HEK293 (cell line): Measurements from ENCODE around the gene TOMM7.

ENCODE experiments used
- CTCF ChIA-PET: fragments of 350-600 bp; formaldehyde crosslinking; extraction: SDS; loops from one replicate; lab custom pipeline; 2021; ENCODE audit warnings: antibody characterized with exemption; lab: Yijun Ruan, JAX
- POLR2A ChIA-PET: fragments of 300-600 bp; formaldehyde crosslinking; extraction: SDS; loops from one replicate; lab custom pipeline; 2020; ENCODE audit warnings: antibody characterized with exemption, inconsistent platforms; lab: Yijun Ruan, JAX
- H3K27ac ChIP-seq: fragments of 200-500 bp; sonication (Bioruptor generic); 2 replicates; pipeline ENCODE4 v1.5.1; 2014; ENCODE audit warnings: low read depth, low read length, control low read depth, inconsistent platforms; ENCODE audit errors: extremely low read depth
- H3K36me3 ChIP-seq, 2 experiments: fragments of 200-500 bp in 1 of 2; sonication (Bioruptor generic) in 1 of 2; 1 replicate in 1 of 2; 2 replicates in 1 of 2; pipeline ENCODE4 v1.5.1; 2014 to 2017; ENCODE audit warnings: inconsistent platforms in 2 of 2, low read length in 2 of 2; ENCODE audit not compliant: control insufficient read depth in 2 of 2, insufficient read depth in 1 of 2
- H3K4me1 ChIP-seq: fragments of 200-500 bp; sonication (Bioruptor generic); 2 replicates; pipeline ENCODE4 v1.5.1; 2014; ENCODE audit warnings: mild to moderate bottlenecking, low read length, inconsistent platforms; ENCODE audit not compliant: control insufficient read depth, insufficient read depth
- H3K4me3 ChIP-seq: 2 replicates; pipeline ENCODE4 v1.5.1; 2011; ENCODE audit warnings: low read depth, mild to moderate bottlenecking, control low read depth, low read length, moderate library complexity
- H3K9me3 ChIP-seq: fragments of 200-500 bp; sonication (Bioruptor generic); 2 replicates; pipeline ENCODE4 v1.5.1; 2014; ENCODE audit warnings: low read depth, low read length, inconsistent platforms; ENCODE audit not compliant: control insufficient read depth, insufficient read depth
- MEIS1 ChIP-seq: sonication (generic); formaldehyde crosslinking; IDR thresholded peaks from 2 replicates; pipeline ENCODE4 v1.8.1; 2022; ENCODE audit warnings: missing genetic modification reagents, mild to moderate bottlenecking, borderline replicate concordance
- PRDM1 ChIP-seq: fragments of 450-650 bp; formaldehyde crosslinking; IDR thresholded peaks from 2 replicates; pipeline ENCODE4; 2016; ENCODE audit warnings: missing biosample characterization, missing genetic modification characterization
- RBAK ChIP-seq: fragments of 450-650 bp; formaldehyde crosslinking; IDR thresholded peaks from 2 replicates; pipeline ENCODE4 v1.5.1; 2016; ENCODE audit warnings: missing biosample characterization, missing genetic modification characterization
- TRIM28 ChIP-seq: IDR thresholded peaks from 2 replicates; pipeline ENCODE4 v1.6.1; 2011; ENCODE audit warnings: low read length, control low read depth, borderline replicate concordance
- ZBTB21 ChIP-seq: fragments of 450-650 bp; formaldehyde crosslinking; IDR thresholded peaks from 2 replicates; pipeline ENCODE4 v1.5.1; 2017; ENCODE audit warnings: missing biosample characterization, missing genetic modification characterization
- ZNF121 ChIP-seq: fragments of 450-650 bp; formaldehyde crosslinking; IDR thresholded peaks from 2 replicates; pipeline ENCODE4 v1.5.1; 2016; ENCODE audit warnings: missing biosample characterization, missing genetic modification characterization
- ZNF133 ChIP-seq: fragments of 450-650 bp; formaldehyde crosslinking; IDR thresholded peaks from 2 replicates; pipeline ENCODE4 v1.5.1; 2016; ENCODE audit warnings: missing biosample characterization, missing genetic modification characterization
- ZNF146 ChIP-seq: fragments of 450-650 bp; formaldehyde crosslinking; IDR thresholded peaks from 2 replicates; pipeline ENCODE4 v1.5.1; 2016; ENCODE audit warnings: missing biosample characterization, missing genetic modification characterization
- ZNF16 ChIP-seq: fragments of 450-650 bp; formaldehyde crosslinking; IDR thresholded peaks from 2 replicates; pipeline ENCODE4 v1.5.1; 2016; ENCODE audit warnings: low read depth, missing biosample characterization, missing genetic modification characterization
- ZNF175 ChIP-seq: fragments of 450-650 bp; formaldehyde crosslinking; IDR thresholded peaks from 2 replicates; pipeline ENCODE4 v1.5.1; 2016; ENCODE audit warnings: missing biosample characterization, missing genetic modification characterization
- ZNF280D ChIP-seq: fragments of 450-650 bp; formaldehyde crosslinking; IDR thresholded peaks from 2 replicates; pipeline ENCODE4 v1.5.1; 2016; ENCODE audit warnings: missing biosample characterization, missing genetic modification characterization
- ZNF416 ChIP-seq: fragments of 450-650 bp; formaldehyde crosslinking; IDR thresholded peaks from 2 replicates; pipeline ENCODE4 v1.5.1; 2016; ENCODE audit warnings: missing biosample characterization, missing genetic modification characterization
- ZNF571 ChIP-seq: fragments of 450-650 bp; formaldehyde crosslinking; IDR thresholded peaks from 2 replicates; pipeline ENCODE4 v1.5.0; 2017; ENCODE audit warnings: missing biosample characterization, missing genetic modification characterization
- ZNF585B ChIP-seq: fragments of 450-650 bp; formaldehyde crosslinking; IDR thresholded peaks from 2 replicates; pipeline ENCODE4 v1.5.1; 2016; ENCODE audit warnings: missing biosample characterization, missing genetic modification characterization
- ZNF639 ChIP-seq: fragments of 450-650 bp; formaldehyde crosslinking; IDR thresholded peaks from 2 replicates; pipeline ENCODE4 v1.5.1; 2016; ENCODE audit warnings: missing biosample characterization, missing genetic modification characterization
- ZSCAN23 ChIP-seq: fragments of 450-650 bp; formaldehyde crosslinking; IDR thresholded peaks from 2 replicates; pipeline ENCODE4 v1.5.1; 2016; ENCODE audit warnings: missing biosample characterization, missing genetic modification characterization
- ZXDB ChIP-seq: fragments of 450-650 bp; formaldehyde crosslinking; IDR thresholded peaks from 2 replicates; pipeline ENCODE4 v1.5.1; 2016; ENCODE audit warnings: missing biosample characterization, missing genetic modification characterization
- TF ChIP-seq, protein P1 (sequence below): fragments of 450-650 bp; formaldehyde crosslinking; IDR thresholded peaks from 2 replicates; pipeline ENCODE4 v1.5.1; 2016; ENCODE audit warnings: missing biosample characterization, missing genetic modification characterization

The TOMM7 gene

DNA sequence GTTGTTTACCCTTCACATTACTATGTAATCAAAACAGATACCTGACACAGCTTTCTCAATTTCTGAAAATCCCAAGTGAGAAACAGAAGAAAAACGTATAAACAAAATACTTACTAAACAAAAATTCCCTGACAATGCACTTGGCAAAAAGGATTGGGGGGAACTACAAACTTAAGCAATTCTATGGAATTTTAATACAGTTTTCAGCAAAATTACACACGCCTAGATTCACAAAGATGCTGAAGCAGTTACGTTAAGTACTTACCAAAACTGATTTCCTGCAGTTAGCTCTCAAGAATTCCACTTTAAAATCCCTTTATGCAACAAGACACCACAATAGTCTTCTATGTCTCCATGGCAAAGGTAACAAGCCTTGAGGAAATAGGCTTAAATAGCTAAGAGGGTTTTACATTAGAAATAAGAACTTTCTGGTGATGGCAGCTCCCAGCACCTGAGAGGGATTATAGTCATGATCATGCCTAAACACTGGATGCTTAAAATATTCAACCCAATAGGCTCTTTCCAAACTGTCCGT lies 10.8 kb downstream of the TOMM7 start (continued):
- TF ChIP-seq, protein P1, sequence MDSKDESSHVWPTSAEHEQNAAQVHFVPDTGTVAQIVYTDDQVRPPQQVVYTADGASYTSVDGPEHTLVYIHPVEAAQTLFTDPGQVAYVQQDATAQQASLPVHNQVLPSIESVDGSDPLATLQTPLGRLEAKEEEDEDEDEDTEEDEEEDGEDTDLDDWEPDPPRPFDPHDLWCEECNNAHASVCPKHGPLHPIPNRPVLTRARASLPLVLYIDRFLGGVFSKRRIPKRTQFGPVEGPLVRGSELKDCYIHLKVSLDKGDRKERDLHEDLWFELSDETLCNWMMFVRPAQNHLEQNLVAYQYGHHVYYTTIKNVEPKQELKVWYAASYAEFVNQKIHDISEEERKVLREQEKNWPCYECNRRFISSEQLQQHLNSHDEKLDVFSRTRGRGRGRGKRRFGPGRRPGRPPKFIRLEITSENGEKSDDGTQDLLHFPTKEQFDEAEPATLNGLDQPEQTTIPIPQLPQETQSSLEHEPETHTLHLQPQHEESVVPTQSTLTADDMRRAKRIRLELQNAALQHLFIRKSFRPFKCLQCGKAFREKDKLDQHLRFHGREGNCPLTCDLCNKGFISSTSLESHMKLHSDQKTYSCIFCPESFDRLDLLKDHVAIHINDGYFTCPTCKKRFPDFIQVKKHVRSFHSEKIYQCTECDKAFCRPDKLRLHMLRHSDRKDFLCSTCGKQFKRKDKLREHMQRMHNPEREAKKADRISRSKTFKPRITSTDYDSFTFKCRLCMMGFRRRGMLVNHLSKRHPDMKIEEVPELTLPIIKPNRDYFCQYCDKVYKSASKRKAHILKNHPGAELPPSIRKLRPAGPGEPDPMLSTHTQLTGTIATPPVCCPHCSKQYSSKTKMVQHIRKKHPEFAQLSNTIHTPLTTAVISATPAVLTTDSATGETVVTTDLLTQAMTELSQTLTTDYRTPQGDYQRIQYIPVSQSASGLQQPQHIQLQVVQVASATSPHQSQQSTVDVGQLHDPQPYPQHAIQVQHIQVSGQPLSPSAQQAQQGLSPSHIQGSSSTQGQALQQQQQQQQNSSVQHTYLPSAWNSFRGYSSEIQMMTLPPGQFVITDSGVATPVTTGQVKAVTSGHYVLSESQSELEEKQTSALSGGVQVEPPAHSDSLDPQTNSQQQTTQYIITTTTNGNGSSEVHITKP (tag by site-specific recombination): no peak

DNA sequence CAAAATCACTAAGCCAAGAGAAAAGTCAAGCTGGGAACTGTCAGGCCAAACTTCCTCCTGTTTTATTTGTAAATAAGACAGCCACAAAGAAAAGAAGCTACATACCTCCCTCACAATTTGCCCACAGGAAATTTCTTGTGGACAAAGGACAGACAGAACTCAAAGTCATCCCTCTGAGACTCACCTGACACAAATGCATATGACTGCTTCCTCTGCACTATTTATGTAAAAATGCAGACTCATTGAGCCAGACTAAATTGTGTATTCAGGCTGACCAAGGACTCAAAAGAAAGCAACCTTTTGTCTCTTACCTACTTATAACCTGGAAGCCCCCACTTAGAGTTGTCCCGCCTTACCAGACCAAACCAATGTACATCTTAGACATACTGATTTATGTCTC lies 11.8 kb downstream of the TOMM7 start:
- no peak overlapping the region for H3K27ac ChIP-seq
- CTCF ChIA-PET: interaction anchor here (1.2 to 1.9 kb wide), 2 partner anchors 49 to 245 kb away, joined by 3 to 10 read pairs; no protein-coding TSS in a partner anchor

More for the DNA sequence above, 11.8 kb downstream of the TOMM7 start:
- no peaks in the 10 kb centered on the region for H3K4me1 ChIP-seq
- H3K9me3 ChIP-seq: no peaks in the 10 kb centered on the region
- no peak for TF ChIP-seq ZNF585B (tag by site-specific recombination)
- no peak for TF ChIP-seq TRIM28
- no peak for TF ChIP-seq MEIS1 (CRISPR knock-in tag)
- no peak for TF ChIP-seq ZNF121
- TF ChIP-seq ZNF175 (tag by site-specific recombination): no peak
- no peak for TF ChIP-seq ZNF16
- no peak for TF ChIP-seq ZNF280D
- TF ChIP-seq, protein P1 (tag by site-specific recombination): no peak
- no peak for TF ChIP-seq ZNF639 (tag by site-specific recombination)
- TF ChIP-seq ZBTB21 (tag by site-specific recombination): no peak
- no peak for TF ChIP-seq ZNF146 (tag by site-specific recombination)
- TF ChIP-seq ZNF416: no peak
- no peak for TF ChIP-seq RBAK (tag by site-specific recombination)
- TF ChIP-seq ZXDB (tag by site-specific recombination): no peak
- TF ChIP-seq ZNF571 (tag by site-specific recombination): no peak
- TF ChIP-seq ZSCAN23 (tag by site-specific recombination): no peak
- TF ChIP-seq ZNF133: no peak
- TF ChIP-seq PRDM1 (tag by site-specific recombination): no peak
- no peak overlapping the region for H3K4me3 ChIP-seq
- peaks cover 16 to 26% of the 10 kb centered on the region in 2 experiments for H3K36me3 ChIP-seq
- POLR2A ChIA-PET: interaction anchor here (0.6 to 1.0 kb wide), 2 partner anchors 12 to 370 kb away, joined by 3 read pairs; partner anchors contain the start of gene TOMM7
